WTC11 (cell line): ENCODE data around the gene UBE2N. TPM values are rescaled to one million over a fixed set of nuclear protein-coding genes. Genes with fewer than 3 reads are reported as not detected.

Experiments
- ATAC-seq: fragments of 200-7000 bp; cut with Tn5 transposase; 2 replicates; pipeline ENCODE4 v1.10.0; 2021; ENCODE audit warnings: mild to moderate bottlenecking, moderate library complexity
- CTCF ChIA-PET: fragments of 300-600 bp; sonication (Branson Sonifier 250); formaldehyde crosslinking; loops from one replicate; lab custom pipeline; 2021; ENCODE audit warnings: antibody characterized with exemption; lab: Charles Lee
- POLR2A ChIA-PET: fragments of 350-600 bp; sonication (Branson Sonifier 250); formaldehyde crosslinking; loops from one replicate; lab custom pipeline; 2021; ENCODE audit warnings: antibody characterized with exemption; lab: Charles Lee
- DNase-seq: peaks from one replicate; pipeline ENCODE4 v3.0.0; 2021; ENCODE audit warnings: low spot score
- H3K27ac Mint-ChIP-seq: 2 replicates; pipeline ENCODE4 v1.8.0; 2021; ENCODE audit warnings: mixed read lengths
- H3K27me3 Mint-ChIP-seq: 2 replicates; pipeline ENCODE4 v1.8.0; 2021; ENCODE audit warnings: low read depth, mild to moderate bottlenecking, moderate library complexity, mixed read lengths
- H3K36me3 Mint-ChIP-seq: 2 replicates; pipeline ENCODE4 v1.8.0; 2021; ENCODE audit warnings: mixed read lengths
- H3K4me1 Mint-ChIP-seq: 2 replicates; pipeline ENCODE4 v1.8.0; 2022; ENCODE audit warnings: mixed read lengths
- H3K4me3 Mint-ChIP-seq: 2 replicates; pipeline ENCODE4 v1.8.0; 2021; ENCODE audit warnings: mild to moderate bottlenecking, moderate library complexity, mixed read lengths
- H3K9me3 Mint-ChIP-seq: 2 replicates; pipeline ENCODE4 v1.8.0; 2021; ENCODE audit warnings: mixed read lengths
- AFF4 ChIP-seq: sonication (generic); formaldehyde crosslinking; IDR thresholded peaks from 2 replicates; pipeline ENCODE4 v1.8.1; 2023; ENCODE audit warnings: mild to moderate bottlenecking, missing genetic modification reagents, borderline replicate concordance
- ARID4B ChIP-seq: sonication (generic); formaldehyde crosslinking; IDR thresholded peaks from 2 replicates; pipeline ENCODE4 v1.8.0; 2023; ENCODE audit warnings: missing genetic modification reagents, mild to moderate bottlenecking, borderline replicate concordance
- ATF2 ChIP-seq: sonication (generic); formaldehyde crosslinking; IDR thresholded peaks from 2 replicates; pipeline ENCODE4 v1.8.1; 2022; ENCODE audit warnings: low read depth, missing genetic modification reagents, borderline replicate concordance
- ATF3 ChIP-seq: sonication (generic); formaldehyde crosslinking; conservative IDR thresholded peaks from 2 replicates; pipeline ENCODE4 v1.8.1; 2022; ENCODE audit warnings: mild to moderate bottlenecking, missing genetic modification reagents
- CDX4 ChIP-seq: fragments of 250-450 bp; sonication (Bioruptor Pico); IDR thresholded peaks from 2 replicates; pipeline ENCODE4 v1.9.0; 2021; ENCODE audit warnings: moderate library complexity, mild to moderate bottlenecking, inconsistent platforms, borderline replicate concordance
- E2F5 ChIP-seq: sonication (generic); formaldehyde crosslinking; IDR thresholded peaks from 2 replicates; pipeline ENCODE4 v1.8.1; 2022; ENCODE audit warnings: mild to moderate bottlenecking, moderate library complexity, missing genetic modification reagents
- ERG ChIP-seq: fragments of 250-450 bp; sonication (Bioruptor Pico); IDR thresholded peaks from 2 replicates; pipeline ENCODE4 v1.8.0; 2021; ENCODE audit warnings: mild to moderate bottlenecking
- FOXP4 ChIP-seq: sonication (generic); formaldehyde crosslinking; IDR thresholded peaks from 2 replicates; pipeline ENCODE4 v1.8.0; 2022; ENCODE audit warnings: mild to moderate bottlenecking, missing genetic modification reagents
- HMGA2 ChIP-seq: fragments of 250-450 bp; sonication (Bioruptor Pico); IDR thresholded peaks from 2 replicates; pipeline ENCODE4 v1.4.0; 2021; ENCODE audit warnings: mild to moderate bottlenecking, moderate library complexity
- MLX ChIP-seq: sonication (generic); formaldehyde crosslinking; IDR thresholded peaks from 2 replicates; pipeline ENCODE4 v1.8.1; 2023; ENCODE audit warnings: mild to moderate bottlenecking, missing genetic modification reagents, moderate library complexity
- ZNF317 ChIP-seq: sonication (generic); formaldehyde crosslinking; IDR thresholded peaks from 2 replicates; pipeline ENCODE4 v1.8.1; 2023; ENCODE audit warnings: low read depth, mild to moderate bottlenecking, moderate library complexity, missing genetic modification reagents, borderline replicate concordance
- ZNF423 ChIP-seq: fragments of 250-450 bp; sonication (Bioruptor Pico); IDR thresholded peaks from 2 replicates; pipeline ENCODE4 v2.1.2; 2022; ENCODE audit warnings: mild to moderate bottlenecking, moderate library complexity
- ZSCAN18 ChIP-seq: fragments of 250-450 bp; sonication (Bioruptor Pico); IDR thresholded peaks from 2 replicates; pipeline ENCODE4 v2.1.2; 2022; ENCODE audit warnings: mild to moderate bottlenecking, moderate library complexity
- total RNA-seq: library from RNA; stranded (reverse); gene quantifications from 3 replicates; pipeline ENCODE4 v1.2.3, GENCODE V29; 2021

Gene UBE2N
- total RNA-seq, 1 experiment from 2014 or later = 195 TPM

GRCh38 chr12:93453633-93454032 lies 11.9 kb upstream of the UBE2N start (continued):
- TF ChIP-seq ARID4B (CRISPR knock-in tag) (no peak), ERG (no peak), CDX4 (CRISPR knock-in tag) (no peak)

- no peaks in the 10 kb centered on the region; the same call in 1 of the 2 replicates for H3K27me3 Mint-ChIP-seq
- H3K9me3 Mint-ChIP-seq = peaks cover 6% of the 10 kb centered on the region
- H3K4me1 Mint-ChIP-seq = no peaks in the 10 kb centered on the region
- no peaks in the 10 kb centered on the region for H3K36me3 Mint-ChIP-seq
- no peak overlapping the region for H3K4me3 Mint-ChIP-seq
- 0 out of 2 replicates have a peak overlapping the region, but pooled peaks have one; percentile 33 for H3K27ac Mint-ChIP-seq
- ChIA-PET POLR2A (no interaction called here), CTCF (interaction anchor here (0.6 kb wide), 1 partner anchor 53 kb away, joined by 3 read pairs; no protein-coding TSS in a partner anchor)
- DNase-seq = no peak
- ATAC-seq = no peak
- TF ChIP-seq ATF3 (CRISPR knock-in tag) (no peak), FOXP4 (no peak), MLX (CRISPR knock-in tag) (no peak), ERG (no peak), ATF2 (CRISPR knock-in tag) (no peak), HMGA2 (CRISPR knock-in tag) (no peak), ZSCAN18 (CRISPR knock-in tag) (no peak), ZNF423 (CRISPR knock-in tag) (no peak), AFF4 (no peak), E2F5 (CRISPR knock-in tag) (no peak), ZNF317 (CRISPR knock-in tag) (no peak)
Observed at GRCh38 chr12:93451423-93452158, 9.8 kb upstream of the UBE2N start.
